ENCODE results near the gene GALNT17.
"Not testable (repeated sequence)": the region's sequence is repeated elsewhere in the genome, so short reads cannot be mapped to it uniquely, and the experiment has no call there.

The GALNT17 gene

GRCh38 chr7:71626206-71626605 is 494.3 kb downstream of the GALNT17 start:
- DNase-seq (ENCODE audit: low read depth in 2 of 2) = no peak

GRCh38 chr7:71627651-71628050 is 495.7 kb downstream of the GALNT17 start:
- no peak for DNase-seq (ENCODE audit: low read depth in 2 of 2)

GRCh38 chr7:71630516-71630915 is 498.6 kb downstream of the GALNT17 start:
- DNase-seq (ENCODE audit: low read depth in 2 of 2) = no peak

GRCh38 chr7:71633551-71634008 is 501.6 kb downstream of the GALNT17 start:
- DNase-seq (ENCODE audit: low read depth in 2 of 2) = no peak

- not testable (repeated sequence) for DNase-seq (ENCODE audit: low read depth in 2 of 2)
Observed at GRCh38 chr7:71635849-71636248, 503.9 kb downstream of the GALNT17 start.

- no peak for DNase-seq (ENCODE audit: low read depth in 2 of 2)
Observed at GRCh38 chr7:71636329-71636728, 504.4 kb downstream of the GALNT17 start.

GRCh38 chr7:71637578-71637977 is 505.6 kb downstream of the GALNT17 start:
- no peak for DNase-seq (ENCODE audit: low read depth in 2 of 2)

GRCh38 chr7:71638108-71638507 is 506.2 kb downstream of the GALNT17 start:
- DNase-seq (ENCODE audit: low read depth in 2 of 2) = no peak

- no peak for DNase-seq (ENCODE audit: low read depth in 2 of 2)
Observed at GRCh38 chr7:71639382-71640085, 507.6 kb downstream of the GALNT17 start.

GRCh38 chr7:71643031-71643430 is 511.1 kb downstream of the GALNT17 start:
- not testable (repeated sequence) for DNase-seq (ENCODE audit: low read depth in 2 of 2)

- DNase-seq (ENCODE audit: low read depth in 2 of 2) = no peak
Observed at GRCh38 chr7:71645836-71646235, 513.9 kb downstream of the GALNT17 start.

- DNase-seq (ENCODE audit: low read depth in 2 of 2) = no peak
Observed at GRCh38 chr7:71649812-71650211, 517.9 kb downstream of the GALNT17 start.

GRCh38 chr7:71650653-71651337 is 518.9 kb downstream of the GALNT17 start:
- no peak for DNase-seq (ENCODE audit: low read depth in 2 of 2)

GRCh38 chr7:71652510-71652909 is 520.6 kb downstream of the GALNT17 start:
- DNase-seq (ENCODE audit: low read depth in 2 of 2) = no peak

- no peak for DNase-seq (ENCODE audit: low read depth in 2 of 2)
Observed at GRCh38 chr7:71657386-71657785, 525.4 kb downstream of the GALNT17 start.

GRCh38 chr7:71659622-71660021 is 527.7 kb downstream of the GALNT17 start:
- no peak for DNase-seq (ENCODE audit: low read depth in 2 of 2)

- no peak for DNase-seq (ENCODE audit: low read depth in 2 of 2)
Observed at GRCh38 chr7:71661671-71662224, 529.8 kb downstream of the GALNT17 start.

GRCh38 chr7:71665716-71666115 is 533.8 kb downstream of the GALNT17 start:
- no peak for DNase-seq (ENCODE audit: low read depth in 2 of 2)

GRCh38 chr7:71668572-71668971 is 536.6 kb downstream of the GALNT17 start:
- DNase-seq (ENCODE audit: low read depth in 2 of 2) = no peak

- no peak for DNase-seq (ENCODE audit: low read depth in 2 of 2)
Observed at GRCh38 chr7:71679480-71679879, 547.5 kb downstream of the GALNT17 start.

- no peak for DNase-seq (ENCODE audit: low read depth in 2 of 2)
Observed at GRCh38 chr7:71682181-71682580, 550.2 kb downstream of the GALNT17 start.

- DNase-seq (ENCODE audit: low read depth in 2 of 2) = no peak
Observed at GRCh38 chr7:71682841-71683781, 551.2 kb downstream of the GALNT17 start.
